Stimulated activated CD4-positive, alpha-beta T cell treated with anti-CD3 and anti-CD28 coated beads, TNF-alpha, amount 100 ng/mL, for 24 hours (primary cell): ENCODE results near the gene DDA1.
A peak's percentile ranks its signal among the peaks of the same experiment; 100 is the strongest.

Experiments used
- DNase-seq, 3 experiments: peaks; one replicate each; pipeline ENCODE4 v3.0.0-alpha.2; 2020; ENCODE audit warnings: low read depth in 3 of 3

The DDA1 gene

DNA sequence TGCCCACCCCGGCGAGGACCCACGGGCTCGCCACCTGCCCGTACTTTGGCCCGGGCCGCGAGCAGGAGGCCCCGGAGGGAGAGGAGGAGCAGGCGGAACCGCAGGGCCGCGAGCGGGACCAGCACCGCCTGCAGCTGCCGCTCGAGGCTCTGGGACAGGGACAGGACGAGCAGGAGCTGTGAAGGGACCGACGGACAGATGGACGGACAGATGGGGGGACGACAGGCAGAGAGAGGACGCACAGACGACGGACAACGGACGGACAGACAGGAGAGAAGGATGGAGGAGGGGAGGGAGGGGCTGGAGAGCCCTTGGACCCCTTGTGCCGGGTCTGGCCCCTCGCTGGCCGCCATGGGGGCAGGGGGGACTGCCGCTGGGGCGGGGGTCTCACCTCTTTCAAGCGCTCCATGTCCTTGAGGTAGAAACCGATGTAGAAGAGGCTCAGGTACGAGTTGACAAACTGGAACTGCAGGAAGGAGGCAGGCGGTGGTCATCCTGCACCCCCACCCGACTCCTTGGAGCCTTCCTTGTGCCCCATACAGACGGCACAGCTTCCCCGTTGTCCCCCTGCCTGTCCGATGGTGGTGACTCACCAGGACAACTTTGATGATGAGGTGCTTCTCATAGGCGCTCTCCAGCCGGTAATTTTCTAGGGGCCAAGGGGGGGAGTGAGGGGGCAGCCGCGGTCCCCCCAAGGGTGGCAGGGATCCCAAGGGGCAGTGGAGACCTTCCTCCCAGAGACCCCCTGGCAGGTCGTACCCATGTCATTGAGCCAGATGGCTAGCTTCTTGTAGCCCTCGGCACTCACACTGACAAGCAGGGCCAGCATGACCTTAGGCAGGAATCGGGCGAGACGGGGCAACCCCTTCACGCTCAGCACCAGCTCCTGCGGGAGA, 20.3 kb downstream of the DDA1 start:
- no peak for DNase-seq

DNA sequence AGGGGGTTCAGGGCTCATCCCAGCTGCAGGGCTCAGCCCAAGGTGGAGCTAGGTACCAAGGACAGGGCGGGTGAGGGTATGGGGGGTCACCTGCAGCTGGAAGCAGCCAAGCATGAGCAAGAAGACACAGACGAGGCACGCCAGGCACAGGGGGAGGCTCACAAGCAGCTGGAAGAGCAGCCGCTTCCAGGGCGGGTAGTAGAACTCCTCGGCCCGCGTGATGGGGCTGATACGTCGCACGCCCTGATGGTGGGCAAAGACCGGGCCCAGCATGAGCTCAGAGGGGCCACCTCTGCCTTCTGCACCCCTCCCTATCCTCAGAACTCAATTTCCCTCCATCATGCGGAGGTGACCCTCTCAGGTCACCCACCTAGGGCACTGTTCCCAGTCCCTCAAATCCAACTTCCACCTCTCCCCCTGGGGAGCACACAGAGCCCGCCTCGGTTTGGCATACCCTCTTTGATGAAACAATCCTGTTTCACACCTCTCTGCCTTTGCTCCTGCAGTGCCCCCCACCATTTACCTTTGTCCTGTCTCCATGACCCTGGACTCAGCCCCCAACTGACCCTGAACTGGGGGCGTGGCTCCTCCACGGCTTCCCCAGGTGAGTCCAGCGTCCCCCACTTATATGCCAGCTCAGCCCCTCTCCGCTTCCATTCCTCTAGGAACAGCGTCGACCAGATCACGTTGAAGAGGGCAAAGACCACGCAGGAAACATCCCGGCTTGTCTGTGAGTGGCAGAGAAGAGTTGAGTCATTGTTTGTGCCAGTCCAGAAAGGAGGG, 21.1 kb downstream of the DDA1 start:
- DNase-seq: no peak

DNA sequence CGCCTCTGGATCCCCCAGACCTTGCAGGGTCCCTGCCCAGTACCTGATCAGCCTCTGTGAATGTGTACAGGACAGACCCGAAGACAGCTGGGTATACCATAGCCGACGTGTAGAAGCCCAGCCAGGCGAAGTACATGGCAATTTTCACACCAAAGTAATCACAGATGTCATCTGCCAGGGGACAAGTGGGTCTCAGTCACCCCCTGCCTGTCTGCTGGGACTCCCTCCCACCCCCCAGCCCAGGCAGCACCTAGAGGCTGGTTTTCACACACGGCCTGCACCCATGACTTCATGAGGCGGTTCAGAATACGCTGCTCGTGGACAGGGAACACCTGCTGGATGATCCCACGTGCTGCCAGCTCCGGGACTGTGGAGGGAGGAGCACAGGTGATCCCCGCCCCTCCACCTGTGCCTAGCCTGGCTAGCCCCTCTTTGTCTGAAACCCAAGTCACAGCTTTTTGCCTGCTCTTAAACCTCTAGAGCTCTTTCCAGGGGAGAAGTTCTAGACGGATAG, 21.7 kb downstream of the DDA1 start:
- DNase-seq: no peak

DNA sequence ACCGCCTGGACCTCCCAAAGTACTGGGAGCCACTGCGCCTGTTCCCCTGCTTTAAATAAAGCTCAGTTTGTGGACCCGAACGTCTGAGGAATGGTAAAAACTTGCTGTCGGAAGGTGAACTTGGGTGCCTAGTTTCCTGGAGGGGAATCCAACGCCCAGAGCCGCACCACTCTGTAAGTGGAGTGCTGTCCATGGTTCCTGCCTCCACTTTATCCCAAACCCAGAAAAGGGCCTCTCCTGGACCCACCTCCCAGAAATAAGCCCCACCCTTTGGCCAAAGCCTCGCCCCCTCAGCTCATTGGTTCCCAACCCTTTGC, 23.0 kb downstream of the DDA1 start:
- DNase-seq: no peak

DNA sequence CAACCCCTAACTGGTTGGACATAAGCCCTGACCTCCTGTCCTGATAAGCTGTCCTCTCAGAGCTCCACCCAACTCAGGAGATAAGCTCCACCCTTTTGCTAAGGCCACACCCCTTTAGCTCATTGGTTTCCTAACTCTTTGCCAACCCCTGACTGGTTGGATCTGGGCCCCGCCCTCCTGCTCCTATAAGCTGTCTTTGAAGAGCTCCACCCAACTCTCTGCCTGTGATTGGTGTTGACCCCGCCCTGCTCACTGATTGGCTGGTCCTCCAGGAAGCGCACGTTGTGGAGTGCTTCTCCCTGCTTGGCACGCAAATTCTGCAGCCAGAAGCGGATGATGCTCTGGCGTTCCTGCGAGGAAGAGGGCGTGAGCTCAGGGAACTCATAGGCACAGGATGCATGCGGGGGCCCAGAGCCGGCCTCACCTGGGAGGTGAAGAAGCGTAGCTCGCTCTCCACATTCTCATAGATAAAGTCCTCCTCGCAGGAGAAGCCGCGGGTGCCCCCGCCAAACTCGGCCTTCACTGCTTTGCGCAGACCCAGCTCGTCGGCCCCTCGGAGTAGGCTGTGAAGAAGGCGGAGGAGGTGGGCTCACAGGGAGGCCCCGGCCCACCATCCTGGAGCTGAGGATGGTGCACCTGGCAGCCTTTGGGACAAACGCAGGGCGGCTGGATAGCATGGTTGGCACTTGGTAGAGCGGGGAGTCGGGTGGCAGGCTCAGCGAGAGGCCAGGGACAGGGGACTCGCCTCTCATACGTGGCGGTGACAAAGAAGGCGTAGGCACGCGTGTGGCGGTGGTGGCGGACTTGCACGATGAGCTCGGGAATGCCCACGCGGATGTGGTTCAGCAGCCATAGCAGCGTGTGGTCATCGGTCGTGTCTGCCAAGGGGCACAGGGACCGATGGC, 23.6 kb downstream of the DDA1 start:
- peak in 1 of 3 experiments; percentile 50 for DNase-seq

DNA sequence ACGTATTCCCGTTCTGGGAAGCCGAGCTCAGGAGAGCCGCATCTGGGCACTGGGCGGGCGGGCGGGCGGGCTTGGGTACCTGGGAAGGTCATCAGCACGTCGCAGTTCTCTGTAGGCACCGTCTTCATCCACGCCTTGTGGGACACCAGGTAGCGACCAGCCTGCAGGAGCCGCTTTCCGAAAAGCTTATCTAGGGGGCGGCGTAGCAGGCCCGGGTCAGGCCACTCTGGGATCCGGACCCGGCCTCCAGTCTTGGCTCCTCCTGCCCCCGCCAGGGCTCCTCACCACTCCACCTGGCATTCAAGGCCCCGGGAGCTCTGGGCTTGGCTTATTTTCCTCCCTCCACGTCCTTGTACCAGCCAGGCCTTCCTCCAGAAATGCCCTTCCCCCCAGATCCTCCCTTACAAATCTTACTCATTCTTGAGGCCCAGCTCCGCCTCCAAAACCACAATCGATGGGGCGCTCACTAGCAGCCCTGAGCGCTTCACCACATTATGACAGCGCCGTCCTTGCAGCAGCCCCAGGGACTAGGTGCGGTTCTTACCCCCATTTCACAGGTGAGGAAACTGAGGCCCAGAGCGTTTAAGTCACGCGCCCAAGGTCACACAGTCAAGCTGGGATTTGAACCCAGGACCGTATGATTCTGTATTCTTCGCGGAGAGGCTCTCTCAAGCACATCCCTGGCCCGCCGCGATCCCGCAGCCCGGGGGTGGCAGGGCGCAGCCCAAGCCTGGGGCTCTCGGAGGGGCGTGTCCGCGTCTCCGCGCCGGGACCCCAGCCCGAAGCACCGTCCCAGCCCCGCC, 24.4 kb downstream of the DDA1 start:
- DNase-seq: peak; percentile 57 to 80 (median 73)

DNA sequence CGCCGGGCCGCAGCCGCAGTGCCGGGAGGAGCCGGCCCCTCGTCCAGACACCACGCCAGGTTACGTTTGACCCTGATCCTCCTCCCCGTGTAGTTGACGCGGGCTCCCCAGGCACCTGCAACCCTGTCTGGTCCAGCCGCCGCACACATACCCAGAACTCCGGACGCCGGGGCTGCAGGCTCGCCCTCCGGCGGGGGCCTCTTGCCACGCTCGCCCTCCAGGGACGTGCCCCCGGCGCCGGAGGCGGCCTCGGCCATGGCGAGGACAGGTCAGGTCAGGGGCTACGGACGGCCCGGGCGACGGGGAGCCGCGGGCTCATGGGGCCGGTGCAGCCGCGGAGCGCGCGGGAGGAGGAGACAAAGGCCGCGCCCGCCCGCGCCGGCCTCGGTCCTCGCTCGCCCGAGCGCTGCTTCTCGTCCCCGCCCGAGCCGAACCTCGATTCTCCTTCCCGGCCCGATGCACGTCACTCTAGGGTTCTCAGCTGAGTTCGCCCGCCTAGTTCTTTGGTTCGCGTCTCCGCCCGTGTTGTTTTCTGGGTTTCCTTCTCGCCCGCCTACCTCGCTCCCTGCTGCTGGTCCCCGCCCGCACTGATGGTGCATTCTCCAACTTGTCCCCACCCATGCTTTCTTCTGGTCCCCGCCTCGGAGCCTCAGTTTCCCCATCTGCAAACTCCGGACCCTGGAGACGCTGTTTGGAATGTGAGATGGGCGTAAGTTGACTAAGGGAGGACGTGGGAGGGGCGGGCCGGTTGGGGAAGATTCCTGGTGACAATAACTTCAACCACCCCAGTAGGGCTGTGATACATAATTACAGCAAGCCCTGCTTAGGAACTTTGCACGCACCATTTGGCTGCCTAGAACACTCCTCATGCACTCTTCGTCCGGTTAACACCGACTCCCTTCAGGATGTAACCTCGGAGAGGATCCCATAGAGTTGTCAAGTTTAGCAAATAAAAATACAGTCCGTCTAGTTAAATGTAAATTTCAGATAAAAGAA, 25.3 kb downstream of the DDA1 start, which contains the start of gene ANO8:
Gene ANO8 (minus strand): TSS at position 442 of the 996 bp plus-strand sequence. CDS start 185 bp downstream, at position 257.
- DNase-seq: peak; percentile 87 to 98 (median 93)

DNA sequence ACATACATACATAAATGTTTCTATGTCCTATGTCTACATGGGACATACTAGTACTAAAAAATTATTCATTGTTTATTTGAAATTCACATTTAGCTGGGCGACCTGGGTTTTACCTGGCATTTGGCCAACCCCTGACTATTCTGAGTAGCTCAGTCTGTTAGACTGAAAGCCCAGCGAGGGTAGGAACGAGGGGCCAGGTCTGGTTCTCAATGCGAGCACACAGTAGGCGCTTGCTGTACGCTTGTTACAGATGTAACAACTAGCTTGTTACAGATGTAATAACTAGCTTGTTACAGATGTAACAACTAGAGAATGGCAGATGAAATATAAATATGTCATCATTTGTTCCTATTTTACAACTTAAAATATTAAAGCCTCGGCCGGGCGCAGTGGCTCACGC, 26.2 kb downstream of the DDA1 start:
- DNase-seq: no peak

DNA sequence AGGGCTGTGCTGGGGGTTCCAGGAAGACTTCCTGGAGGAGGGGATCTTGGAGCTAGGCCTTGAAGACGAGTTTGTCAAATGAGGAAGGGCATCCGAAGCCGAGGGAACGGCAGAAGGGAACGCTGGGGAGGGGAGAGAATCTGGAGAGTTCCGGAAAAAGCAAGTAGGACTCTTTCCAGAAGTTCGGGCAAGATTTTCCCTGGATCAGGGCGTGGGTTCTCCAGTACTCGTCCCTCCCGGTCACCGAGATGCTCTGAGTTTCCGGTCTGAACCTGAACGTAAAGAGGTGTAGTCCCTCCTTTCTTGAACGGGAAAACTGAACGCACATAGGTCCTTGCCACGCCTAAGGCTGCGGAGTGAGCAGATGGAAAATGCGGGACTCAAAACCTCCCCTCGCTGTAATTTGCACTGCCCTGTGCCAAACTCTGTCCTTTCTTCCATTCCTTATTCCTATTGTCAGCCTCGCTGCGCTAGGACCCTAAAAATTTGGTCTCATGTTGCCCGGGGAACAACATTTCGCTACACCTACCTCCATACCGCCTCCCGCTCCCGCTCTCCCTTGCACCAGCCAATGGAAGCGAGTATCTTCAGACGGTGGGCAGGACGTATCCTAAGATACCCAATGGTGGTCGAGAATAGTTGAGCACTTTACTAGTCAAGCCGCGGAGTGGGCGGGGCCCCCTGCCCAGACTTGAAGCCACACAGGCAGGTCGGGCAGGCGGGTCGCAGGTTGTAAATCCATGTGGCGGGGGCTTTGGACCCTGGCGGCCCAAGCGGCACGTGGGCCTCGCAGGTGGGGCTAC, 27.7 kb downstream of the DDA1 start, which contains the start of gene GTPBP3:
Gene GTPBP3 (plus strand): TSS at position 682 of the 803 bp plus-strand sequence. CDS start 59 bp downstream, at position 741.
- DNase-seq: peak; percentile 87 to 98 (median 93)

DNA sequence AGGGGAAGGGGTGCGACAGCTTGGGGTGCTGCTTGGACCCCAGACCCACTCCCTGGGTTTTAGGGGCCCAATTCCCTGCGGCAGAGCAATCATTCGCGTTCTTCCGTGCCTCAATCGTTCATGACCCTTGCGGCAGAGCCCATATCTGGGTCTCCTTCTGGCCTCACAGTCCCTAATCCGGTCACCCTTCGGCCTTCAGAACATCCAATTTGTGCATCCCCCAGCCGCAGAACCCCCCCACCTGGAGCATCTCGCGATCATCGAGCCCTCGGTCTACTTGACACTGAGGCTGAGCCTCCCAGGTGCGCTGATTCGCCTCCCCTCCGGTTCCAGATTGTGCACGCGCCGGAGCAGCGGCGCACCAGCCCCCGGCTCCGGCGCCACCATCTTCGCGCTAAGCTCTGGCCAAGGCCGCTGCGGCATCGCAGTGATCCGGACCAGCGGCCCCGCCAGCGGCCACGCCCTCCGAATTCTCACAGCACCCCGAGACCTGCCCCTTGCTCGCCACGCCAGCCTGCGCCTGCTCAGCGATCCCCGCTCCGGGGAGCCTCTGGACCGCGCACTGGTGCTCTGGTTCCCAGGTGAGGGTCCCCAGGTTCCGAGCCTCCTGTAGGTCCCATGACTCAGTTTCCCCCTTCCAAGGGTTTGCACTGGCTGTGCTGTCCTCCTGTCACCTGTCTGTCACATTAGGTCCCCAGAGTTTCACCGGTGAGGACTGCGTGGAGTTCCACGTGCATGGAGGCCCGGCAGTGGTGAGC, 28.5 kb downstream of the DDA1 start:
- peak in 1 of 3 experiments; percentile 52 for DNase-seq

DNA sequence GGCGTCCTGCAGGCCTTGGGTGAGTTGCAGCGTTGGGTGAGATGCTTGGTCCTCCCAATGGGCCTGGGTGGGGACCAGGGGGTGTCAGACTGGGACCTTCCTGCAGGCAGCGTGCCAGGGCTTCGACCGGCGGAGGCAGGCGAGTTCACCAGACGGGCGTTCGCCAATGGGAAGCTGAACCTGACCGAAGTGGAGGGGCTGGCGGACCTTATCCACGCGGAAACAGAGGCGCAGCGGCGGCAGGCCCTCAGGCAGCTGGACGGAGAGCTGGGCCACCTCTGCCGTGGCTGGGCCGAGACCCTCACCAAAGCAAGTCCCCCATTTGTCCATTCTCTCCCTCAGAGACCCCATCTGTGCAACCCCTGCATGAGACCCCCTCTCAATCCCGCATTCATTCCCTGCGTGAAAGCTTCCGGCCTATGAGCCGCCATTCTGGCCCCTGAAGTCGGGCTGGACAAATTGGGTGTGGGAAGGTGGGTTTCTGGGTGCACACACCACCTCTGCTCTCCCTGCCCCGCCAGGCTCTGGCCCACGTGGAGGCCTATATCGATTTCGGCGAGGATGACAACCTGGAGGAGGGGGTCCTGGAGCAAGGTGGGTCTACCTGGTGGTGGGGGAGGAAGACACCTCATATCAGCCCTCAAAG, 29.2 kb downstream of the DDA1 start:
- DNase-seq: no peak

DNA sequence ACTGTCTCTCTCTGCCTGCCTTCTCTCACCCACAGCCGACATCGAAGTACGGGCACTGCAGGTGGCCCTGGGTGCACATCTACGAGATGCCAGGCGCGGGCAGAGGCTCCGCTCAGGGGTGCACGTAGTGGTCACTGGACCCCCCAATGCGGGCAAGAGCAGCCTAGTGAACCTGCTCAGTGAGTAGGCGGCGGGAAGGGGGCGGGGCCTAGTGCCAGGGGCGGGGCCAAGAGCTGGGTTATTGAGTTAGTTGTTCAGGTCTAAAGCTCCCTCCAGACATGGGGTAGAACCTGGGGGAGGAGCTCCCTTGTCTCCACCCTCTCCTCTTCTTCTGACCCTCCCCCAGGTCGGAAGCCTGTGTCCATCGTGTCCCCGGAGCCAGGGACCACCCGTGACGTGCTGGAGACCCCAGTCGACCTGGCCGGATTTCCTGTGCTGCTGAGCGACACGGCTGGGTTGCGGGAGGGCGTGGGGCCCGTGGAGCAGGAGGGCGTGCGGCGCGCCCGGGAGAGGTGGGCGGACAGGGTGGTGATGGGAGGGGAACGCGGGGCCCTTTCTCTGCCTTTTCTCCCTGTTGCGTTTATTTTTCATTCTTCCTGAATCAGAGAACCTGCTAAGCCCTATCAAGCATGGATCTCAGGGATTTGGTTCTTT, 29.9 kb downstream of the DDA1 start:
- DNase-seq: peak in 1 of 3 experiments; percentile 73

DNA sequence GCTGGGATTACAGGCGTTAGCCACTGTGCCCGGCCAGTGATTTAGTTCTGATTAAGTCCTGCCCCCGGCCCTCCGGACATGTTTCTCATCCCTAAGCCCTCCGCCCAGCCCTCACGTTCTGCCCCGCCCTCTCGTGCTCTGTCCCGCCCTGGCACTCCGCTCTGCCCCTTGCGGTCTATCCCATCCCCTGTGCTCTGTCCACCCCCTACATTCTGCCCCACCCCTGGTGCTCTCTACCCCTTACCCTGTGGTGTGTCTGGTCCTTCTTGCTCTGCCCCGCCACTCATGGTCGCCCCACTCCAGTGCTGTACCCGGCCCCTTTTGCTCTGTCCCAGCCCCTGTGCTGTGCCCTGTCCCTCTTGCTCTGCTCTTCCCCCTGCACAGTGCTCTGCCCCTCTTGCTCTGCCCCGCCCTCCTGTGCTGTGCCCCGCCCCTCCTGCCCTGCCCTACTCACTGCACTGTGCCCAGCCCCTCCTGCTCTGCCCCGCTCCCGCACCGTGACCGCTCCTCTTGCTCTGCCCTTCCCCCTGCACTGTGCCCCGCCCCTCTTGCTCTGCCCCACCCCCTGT, 31.0 kb downstream of the DDA1 start:
- DNase-seq: no peak

DNA sequence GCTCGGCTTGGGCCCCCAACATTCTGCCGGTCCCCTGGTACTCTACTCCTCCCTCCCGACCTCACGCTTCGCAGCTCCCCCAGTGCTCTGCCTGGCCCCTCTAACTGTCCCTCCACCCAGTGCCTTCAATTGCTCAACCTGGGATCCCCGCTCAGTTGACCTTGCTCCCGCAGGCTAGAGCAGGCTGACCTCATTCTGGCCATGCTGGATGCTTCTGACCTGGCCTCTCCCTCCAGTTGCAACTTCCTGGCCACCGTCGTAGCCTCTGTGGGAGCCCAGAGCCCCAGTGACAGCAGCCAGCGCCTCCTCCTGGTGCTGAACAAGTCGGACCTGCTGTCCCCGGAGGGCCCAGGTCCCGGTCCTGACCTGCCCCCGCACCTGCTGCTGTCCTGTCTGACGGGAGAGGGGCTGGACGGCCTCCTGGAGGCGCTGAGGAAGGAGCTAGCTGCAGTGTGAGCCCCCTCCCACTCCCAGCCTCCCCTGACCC, 31.6 kb downstream of the DDA1 start:
- no peak for DNase-seq

DNA sequence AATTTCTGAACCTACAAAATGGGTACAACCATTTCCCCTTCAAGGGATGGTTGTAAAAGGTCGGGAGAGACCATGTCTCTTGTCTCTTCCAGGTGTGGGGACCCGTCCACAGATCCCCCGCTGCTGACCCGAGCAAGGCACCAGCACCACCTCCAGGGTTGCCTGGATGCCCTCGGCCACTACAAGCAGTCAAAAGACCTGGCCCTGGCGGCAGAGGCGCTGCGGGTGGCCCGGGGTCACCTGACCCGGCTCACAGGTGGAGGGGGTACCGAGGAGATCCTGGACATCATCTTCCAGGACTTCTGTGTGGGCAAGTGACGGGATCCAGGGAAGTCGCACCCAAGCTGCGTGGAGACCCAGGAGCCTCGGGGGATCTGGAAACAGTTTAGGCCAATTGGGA, 32.0 kb downstream of the DDA1 start:
- no peak for DNase-seq

DNA sequence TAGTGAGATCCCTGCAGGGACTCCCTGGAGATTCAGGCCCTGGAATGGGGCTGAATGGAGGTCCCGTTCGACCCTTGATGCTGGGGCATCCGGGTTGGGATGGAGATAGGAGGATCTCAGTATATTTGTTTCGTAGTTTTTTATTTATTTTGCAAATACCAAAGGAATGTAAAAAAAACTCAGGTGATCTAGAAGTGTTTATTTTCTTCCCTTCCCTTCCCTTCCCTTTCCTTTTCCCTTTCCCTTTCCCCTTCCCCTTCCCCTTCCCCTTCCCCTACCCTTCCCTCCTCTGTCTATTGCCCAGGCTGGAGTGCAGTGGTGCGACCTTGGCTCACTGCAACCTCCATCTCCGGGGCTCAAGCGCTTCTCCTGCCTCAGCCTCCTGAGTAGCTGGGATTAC, 32.5 kb downstream of the DDA1 start:
- DNase-seq: no peak
